H1 (cell line): Measurements from ENCODE around the gene BCL2.
"Not testable (repeated sequence)": the region's sequence is repeated elsewhere in the genome, so short reads cannot be mapped to it uniquely, and the experiment has no call there.

Experiments
- CHD2 ChIP-seq: IDR thresholded peaks from 2 replicates; pipeline ENCODE4 v1.6.1; 2012; ENCODE audit warnings: low read length, improper control_type of control experiment
- CHD7 ChIP-seq: fragments of 300-600 bp; sonication (generic); IDR thresholded peaks from 2 replicates; pipeline ENCODE4 v1.7.1; 2012; ENCODE audit warnings: low read length, moderate library complexity, mild to moderate bottlenecking, inconsistent platforms; ENCODE audit not compliant: insufficient replicate concordance
- CREB1 ChIP-seq: IDR thresholded peaks from 2 replicates; pipeline ENCODE4 v1.6.1; 2012; ENCODE audit warnings: inconsistent platforms
- CTCF ChIP-seq, 3 experiments: IDR thresholded peaks; 1 replicate in 2 of 3; 2 replicates in 1 of 3; pipeline versions ENCODE4 v1.5.1 to v1.6.1; 2011; ENCODE audit warnings: low read length in 3 of 3, mild to moderate bottlenecking in 3 of 3, inconsistent platforms in 2 of 3, low read depth in 1 of 3, moderate library complexity in 1 of 3; ENCODE audit not compliant: insufficient read depth in 1 of 3; ENCODE audit errors: control extremely low read depth in 1 of 3
- EP300 ChIP-seq, 2 experiments: IDR thresholded peaks; 1 replicate in 1 of 2; 2 replicates in 1 of 2; pipeline ENCODE4 v1.6.1; 2011 to 2012; ENCODE audit warnings: low read depth in 2 of 2, low read length in 2 of 2, mild to moderate bottlenecking in 2 of 2, borderline replicate concordance in 1 of 2, inconsistent platforms in 1 of 2, moderate library complexity in 1 of 2
- GABPA ChIP-seq: IDR thresholded peaks from 2 replicates; pipeline ENCODE4 v1.6.1; 2011; ENCODE audit warnings: mild to moderate bottlenecking, low read length, moderate library complexity, borderline replicate concordance; ENCODE audit not compliant: insufficient read depth
- GTF2F1 ChIP-seq: IDR thresholded peaks from 2 replicates; pipeline ENCODE4 v1.6.1; 2012; ENCODE audit warnings: low read depth, low read length, improper control_type of control experiment, borderline replicate concordance
- JUN ChIP-seq: IDR thresholded peaks from 2 replicates; pipeline ENCODE4 v1.6.1; 2011; ENCODE audit warnings: low read depth, mild to moderate bottlenecking, improper control_type of control experiment, low read length
- NRF1 ChIP-seq: IDR thresholded peaks from 2 replicates; pipeline ENCODE4 v1.6.1; 2011; ENCODE audit warnings: mild to moderate bottlenecking, low read depth, low read length, improper control_type of control experiment
- POLR2AphosphoS5 ChIP-seq: IDR thresholded peaks from 2 replicates; pipeline ENCODE4 v1.6.1; 2011; ENCODE audit warnings: low read depth, low read length
- RAD21 ChIP-seq, 2 experiments: IDR thresholded peaks in 1 of 2; conservative IDR thresholded peaks in 1 of 2; 2 replicates each; pipeline ENCODE4 v1.6.1; 2011; ENCODE audit warnings: low read depth in 2 of 2, low read length in 2 of 2, improper control_type of control experiment in 1 of 2, inconsistent platforms in 1 of 2, mild to moderate bottlenecking in 1 of 2, moderate library complexity in 1 of 2
- RNF2 ChIP-seq: fragments of 200-900, 300-1000 bp; sonication (generic); IDR thresholded peaks from 2 replicates; pipeline ENCODE4 v1.7.1; 2016; ENCODE audit warnings: borderline replicate concordance, low read depth, mild to moderate bottlenecking, antibody characterized with exemption, low read length; ENCODE audit not compliant: poor library complexity, severe bottlenecking; ENCODE audit errors: missing control alignments
- SRF ChIP-seq: IDR thresholded peaks from 2 replicates; pipeline ENCODE4 v1.6.1; 2011; ENCODE audit warnings: mild to moderate bottlenecking, low read depth, low read length, moderate library complexity
- YY1 ChIP-seq: IDR thresholded peaks from 2 replicates; pipeline ENCODE4 v1.6.1; 2011; ENCODE audit warnings: low read depth, mild to moderate bottlenecking, low read length

GRCh38 chr18:63190838-63191237 lies 128.7 kb downstream of the BCL2 start:
- not testable (repeated sequence) for TF ChIP-seq EP300 (IDR thresholded peaks at IDR 0.05; ENCODE audit: borderline replicate concordance in 1 of 2, low read depth in 2 of 2, low read length in 2 of 2); SRF; POLR2AphosphoS5; GABPA; GTF2F1; CTCF (IDR thresholded peaks at IDR 0.05; ENCODE audit: control extremely low read depth in 1 of 3, insufficient read depth in 1 of 3, low read depth in 1 of 3, low read length in 3 of 3); NRF1; CHD2; YY1; JUN; CREB1; RAD21 (IDR thresholded peaks at IDR 0.05 in 1 of 2, conservative IDR thresholded peaks at IDR 0.05 in 1 of 2; ENCODE audit: low read depth in 2 of 2, low read length in 2 of 2); CHD7; RNF2
